ENCODE results near the gene RPS19BP1. TPM values are rescaled to one million over a fixed set of nuclear protein-coding genes. Genes with fewer than 3 reads are reported as not detected.
A peak's percentile ranks its signal among the peaks of the same experiment; 100 is the strongest.

Gene RPS19BP1
- total RNA-seq, 1 donor from 2014 or later: 31.1 TPM

- no peak for DNase-seq
Measured at GRCh38 chr22:39559456-39560105, 27.0 kb upstream of the RPS19BP1 start.

- DNase-seq: no peak
Measured at GRCh38 chr22:39558950-39559349, 26.4 kb upstream of the RPS19BP1 start.

- no peak for DNase-seq
Measured at GRCh38 chr22:39558254-39558727, 25.7 kb upstream of the RPS19BP1 start.

- DNase-seq: no peak
Measured at GRCh38 chr22:39556970-39557841, 24.7 kb upstream of the RPS19BP1 start.

- no peak for DNase-seq
Measured at GRCh38 chr22:39554151-39554550, 21.6 kb upstream of the RPS19BP1 start.

GRCh38 chr22:39553429-39553828 lies 20.9 kb upstream of the RPS19BP1 start:
- DNase-seq: no peak

GRCh38 chr22:39547587-39547947 lies 15.0 kb upstream of the RPS19BP1 start:
- DNase-seq: no peak

- DNase-seq: no peak
Measured at GRCh38 chr22:39546889-39547586, 14.5 kb upstream of the RPS19BP1 start.

GRCh38 chr22:39545386-39546365 lies 13.1 kb upstream of the RPS19BP1 start:
- DNase-seq: peak; percentile 14

GRCh38 chr22:39543095-39543494 lies 10.5 kb upstream of the RPS19BP1 start:
- DNase-seq: no peak

- no peak for DNase-seq
Measured at GRCh38 chr22:39537975-39538374, 5.4 kb upstream of the RPS19BP1 start.

GRCh38 chr22:39536711-39537110 lies 4.2 kb upstream of the RPS19BP1 start:
- no peak for DNase-seq

GRCh38 chr22:39535831-39536449 lies 3.4 kb upstream of the RPS19BP1 start:
- no peak for DNase-seq

GRCh38 chr22:39535357-39535725 lies 2.8 kb upstream of the RPS19BP1 start:
- no peak for DNase-seq

GRCh38 chr22:39534591-39535356 lies 2.2 kb upstream of the RPS19BP1 start:
- DNase-seq: peak; percentile 9

- DNase-seq: peak; percentile 3
Measured at GRCh38 chr22:39534092-39534506, 1.6 kb upstream of the RPS19BP1 start.

GRCh38 chr22:39530692-39531331 lies 1.7 kb downstream of the RPS19BP1 start:
- no peak for DNase-seq

- no peak for DNase-seq
Measured at GRCh38 chr22:39530116-39530515, 2.4 kb downstream of the RPS19BP1 start.

- no peak for DNase-seq
Measured at GRCh38 chr22:39529487-39529851, 3.1 kb downstream of the RPS19BP1 start.
